ENCODE data around the gene HOXA9.

Gene HOXA9

GRCh38 chr7:27140126-27140857, 25.0 kb downstream of the HOXA9 start:
- DNase-seq (ENCODE audit: extremely low read depth, insufficient read length), result no peak
- TF ChIP-seq CTCF (IDR thresholded peaks at IDR 0.05; ENCODE audit: insufficient read depth, low read length, poor library complexity, severe bottlenecking), result no peak
- Histone ChIP-seq H3K27me3 (replicated peaks; ENCODE audit: control insufficient read depth, insufficient read depth, low read length) (no peaks in the 10 kb centered on the region), H3K36me3 (ENCODE audit: control insufficient read depth, insufficient read depth, low read length) (no peaks in the 10 kb centered on the region), H3K4me3 (replicated peaks; ENCODE audit: low read depth, low read length) (no peak overlapping the region)

DNA sequence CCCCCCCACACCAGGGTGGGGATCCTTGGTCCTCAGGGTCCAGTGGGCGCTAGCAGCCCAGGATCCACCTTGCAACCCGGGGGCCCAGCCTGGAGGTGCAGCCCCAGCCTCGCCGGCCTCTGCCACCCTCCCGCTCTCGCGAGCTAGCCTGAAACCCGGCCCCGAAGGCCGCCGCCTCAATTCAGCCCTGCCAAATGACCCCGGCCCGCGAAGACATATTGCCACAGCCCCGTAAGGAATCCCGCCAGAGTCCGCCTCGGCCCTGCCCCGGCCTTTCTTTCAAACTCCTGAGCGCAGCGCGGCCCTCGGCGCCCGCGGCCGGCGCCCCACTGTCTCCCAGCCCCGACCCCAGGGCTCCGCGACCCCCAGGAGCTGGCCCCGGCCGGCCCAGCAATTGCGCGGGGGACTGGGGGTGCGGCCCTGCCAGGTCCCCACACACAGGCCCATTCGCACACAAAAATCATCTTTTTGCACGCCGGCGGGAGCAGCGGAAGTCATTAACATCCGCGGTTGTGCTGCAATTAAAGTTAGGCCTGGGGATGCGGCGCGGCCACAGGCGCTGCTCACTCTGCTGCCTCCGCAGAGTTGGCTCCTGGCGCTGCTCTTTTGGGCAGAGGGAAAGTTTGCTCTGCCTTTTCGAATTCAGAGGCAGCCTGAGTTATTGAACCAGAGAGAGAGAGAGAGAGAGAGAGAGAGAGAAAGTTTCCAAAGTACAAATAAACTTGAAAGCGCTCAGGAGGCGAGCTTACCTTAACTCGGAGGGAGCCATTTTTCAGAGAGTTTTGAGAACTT, 25.8 kb downstream of the HOXA9 start:
- Histone ChIP-seq H3K4me3 (replicated peaks; ENCODE audit: low read depth, low read length) (no peak overlapping the region), H3K27me3 (replicated peaks; ENCODE audit: control insufficient read depth, insufficient read depth, low read length) (no peaks in the 10 kb centered on the region), H3K36me3 (ENCODE audit: control insufficient read depth, insufficient read depth, low read length) (no peaks in the 10 kb centered on the region)
- TF ChIP-seq CTCF (IDR thresholded peaks at IDR 0.05; ENCODE audit: insufficient read depth, low read length, poor library complexity, severe bottlenecking), result no peak
- DNase-seq (ENCODE audit: extremely low read depth, insufficient read length), result no peak

DNA sequence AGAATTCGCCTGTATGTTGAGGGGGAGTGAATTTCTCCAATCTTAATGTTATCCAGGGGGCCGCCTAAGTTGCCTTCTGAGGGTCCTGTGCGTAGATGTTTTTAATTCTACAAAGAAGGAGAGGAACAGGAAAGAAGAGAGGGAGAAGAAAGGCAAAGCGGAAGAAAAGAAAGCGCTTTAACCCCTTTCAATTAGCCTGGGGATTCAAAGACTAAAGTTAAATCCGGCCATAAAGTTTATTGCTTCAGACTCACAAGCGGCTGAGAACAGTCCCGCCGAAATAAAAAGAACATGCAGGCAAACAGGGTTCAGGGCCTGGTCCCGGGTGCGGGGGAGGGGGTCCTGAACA, 26.4 kb downstream of the HOXA9 start:
- Histone ChIP-seq H3K4me3 (replicated peaks; ENCODE audit: low read depth, low read length) (no peak overlapping the region), H3K36me3 (ENCODE audit: control insufficient read depth, insufficient read depth, low read length) (no peaks in the 10 kb centered on the region), H3K27me3 (replicated peaks; ENCODE audit: control insufficient read depth, insufficient read depth, low read length) (no peaks in the 10 kb centered on the region)
- no peak for TF ChIP-seq CTCF (IDR thresholded peaks at IDR 0.05; ENCODE audit: insufficient read depth, low read length, poor library complexity, severe bottlenecking)
- DNase-seq (ENCODE audit: extremely low read depth, insufficient read length), result no peak

DNA sequence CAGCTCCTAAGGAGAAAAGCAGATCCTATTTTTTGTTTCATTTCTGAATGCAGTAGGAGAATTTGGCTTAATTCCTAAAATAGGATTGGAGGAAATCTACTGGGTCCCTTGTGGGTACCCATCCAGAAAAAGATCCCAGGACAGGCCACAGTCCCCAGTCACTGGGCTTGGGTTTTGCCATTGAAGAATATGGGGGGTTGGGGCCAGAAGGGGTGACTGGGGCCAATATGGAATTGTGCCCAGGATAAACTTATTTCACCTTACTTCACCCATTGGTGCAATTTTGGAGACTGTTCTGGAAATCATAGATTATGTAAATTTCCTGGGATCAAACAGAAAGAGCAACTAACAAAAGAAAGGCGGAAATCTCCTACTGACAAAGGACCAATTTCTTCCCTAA, 26.9 kb downstream of the HOXA9 start:
- TF ChIP-seq CTCF (IDR thresholded peaks at IDR 0.05; ENCODE audit: insufficient read depth, low read length, poor library complexity, severe bottlenecking), result no peak
- H3K36me3 ChIP-seq (ENCODE audit: control insufficient read depth, insufficient read depth, low read length), result no peaks in the 10 kb centered on the region
- DNase-seq (ENCODE audit: extremely low read depth, insufficient read length), result no peak
- H3K27me3 ChIP-seq (replicated peaks; ENCODE audit: control insufficient read depth, insufficient read depth, low read length), result no peaks in the 10 kb centered on the region
- H3K4me3 ChIP-seq (replicated peaks; ENCODE audit: low read depth, low read length), result no peak overlapping the region

- H3K4me3 ChIP-seq (replicated peaks; ENCODE audit: low read depth, low read length), result no peak overlapping the region
- no peak for TF ChIP-seq CTCF (IDR thresholded peaks at IDR 0.05; ENCODE audit: insufficient read depth, low read length, poor library complexity, severe bottlenecking)
- no peaks in the 10 kb centered on the region for H3K36me3 ChIP-seq (ENCODE audit: control insufficient read depth, insufficient read depth, low read length)
- no peak for DNase-seq (ENCODE audit: extremely low read depth, insufficient read length)
- no peaks in the 10 kb centered on the region for H3K27me3 ChIP-seq (replicated peaks; ENCODE audit: control insufficient read depth, insufficient read depth, low read length)
Observed at GRCh38 chr7:27137640-27138315, 27.6 kb downstream of the HOXA9 start.

Data from GM06990 (cell line).